ENCODE measurements around the gene LCN10.

LCN10 gene

GRCh38 chr9:136754059-136754572, 11.4 kb upstream of the LCN10 start:
- peak in 1 of 2 donors; percentile 45 for DNase-seq

GRCh38 chr9:136753371-136754058, 10.8 kb upstream of the LCN10 start:
- no peak for DNase-seq

DNA sequence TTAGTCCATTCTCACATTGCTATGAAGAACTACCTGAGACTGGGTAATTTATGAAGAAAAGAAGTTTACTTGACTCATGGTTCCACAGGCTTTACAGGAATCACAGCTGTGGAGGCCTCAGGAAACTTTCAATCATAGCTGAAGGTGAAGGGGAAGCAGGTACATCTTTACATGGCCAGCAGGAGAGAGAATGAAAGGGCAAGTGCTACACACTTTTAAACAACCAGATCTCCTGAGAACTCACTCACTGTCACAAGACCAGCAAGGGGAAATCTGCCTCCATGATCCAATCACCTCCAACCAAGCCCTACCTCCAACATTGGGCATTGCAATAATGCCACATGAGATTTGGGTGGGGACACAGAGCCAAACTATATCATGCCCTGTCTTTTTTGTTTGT, 9.1 kb upstream of the LCN10 start:
- DNase-seq: no peak

DNA sequence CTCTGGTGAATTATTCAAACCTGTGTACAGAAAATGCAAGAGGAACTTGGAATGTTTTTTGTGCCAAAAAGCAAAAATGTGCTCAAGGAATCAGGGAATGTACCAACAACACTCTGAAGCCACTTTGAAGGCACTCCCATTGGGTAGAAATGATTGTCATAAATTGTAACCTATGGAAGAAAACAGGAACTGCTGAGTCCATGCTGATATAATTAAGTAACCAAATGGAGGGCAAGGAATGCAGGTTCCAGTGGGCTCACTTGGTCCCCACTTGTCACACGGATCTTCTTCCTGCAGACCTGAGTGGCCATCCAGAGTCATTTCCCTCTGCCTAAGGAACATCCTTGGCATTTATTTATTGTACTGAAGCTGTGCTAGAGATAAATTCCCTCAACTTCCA, 8.5 kb upstream of the LCN10 start:
- no peak for DNase-seq

GRCh38 chr9:136750526-136750925, 7.8 kb upstream of the LCN10 start:
- DNase-seq: no peak

GRCh38 chr9:136748666-136749611, 6.2 kb upstream of the LCN10 start:
- DNase-seq: no peak

DNA sequence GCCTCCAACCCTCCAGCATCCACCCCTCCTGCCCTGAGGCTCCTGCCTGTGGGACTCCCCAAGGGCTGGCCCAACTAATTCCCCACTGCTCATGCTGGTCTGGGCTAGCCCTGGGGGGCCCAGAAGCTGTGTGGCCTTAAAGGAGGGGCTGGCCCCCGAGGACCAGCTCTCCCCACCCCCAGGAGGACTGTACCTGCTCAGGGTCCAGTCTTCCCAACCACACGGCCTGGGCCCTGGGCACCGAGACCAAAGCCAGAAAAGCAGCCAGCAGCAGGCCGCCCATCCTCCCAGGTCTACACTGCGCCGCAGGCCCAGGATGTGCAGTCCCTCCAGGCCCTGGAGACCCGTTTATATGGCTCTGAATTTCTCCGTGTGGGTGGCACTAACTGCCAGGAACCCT, 5.5 kb upstream of the LCN10 start, which contains the start of gene LCN6:
LCN6 (minus strand) TSS at position 325 of the 400 bp plus-strand sequence; CDS start at position 283, 42 bp downstream.
- no peak for DNase-seq

DNA sequence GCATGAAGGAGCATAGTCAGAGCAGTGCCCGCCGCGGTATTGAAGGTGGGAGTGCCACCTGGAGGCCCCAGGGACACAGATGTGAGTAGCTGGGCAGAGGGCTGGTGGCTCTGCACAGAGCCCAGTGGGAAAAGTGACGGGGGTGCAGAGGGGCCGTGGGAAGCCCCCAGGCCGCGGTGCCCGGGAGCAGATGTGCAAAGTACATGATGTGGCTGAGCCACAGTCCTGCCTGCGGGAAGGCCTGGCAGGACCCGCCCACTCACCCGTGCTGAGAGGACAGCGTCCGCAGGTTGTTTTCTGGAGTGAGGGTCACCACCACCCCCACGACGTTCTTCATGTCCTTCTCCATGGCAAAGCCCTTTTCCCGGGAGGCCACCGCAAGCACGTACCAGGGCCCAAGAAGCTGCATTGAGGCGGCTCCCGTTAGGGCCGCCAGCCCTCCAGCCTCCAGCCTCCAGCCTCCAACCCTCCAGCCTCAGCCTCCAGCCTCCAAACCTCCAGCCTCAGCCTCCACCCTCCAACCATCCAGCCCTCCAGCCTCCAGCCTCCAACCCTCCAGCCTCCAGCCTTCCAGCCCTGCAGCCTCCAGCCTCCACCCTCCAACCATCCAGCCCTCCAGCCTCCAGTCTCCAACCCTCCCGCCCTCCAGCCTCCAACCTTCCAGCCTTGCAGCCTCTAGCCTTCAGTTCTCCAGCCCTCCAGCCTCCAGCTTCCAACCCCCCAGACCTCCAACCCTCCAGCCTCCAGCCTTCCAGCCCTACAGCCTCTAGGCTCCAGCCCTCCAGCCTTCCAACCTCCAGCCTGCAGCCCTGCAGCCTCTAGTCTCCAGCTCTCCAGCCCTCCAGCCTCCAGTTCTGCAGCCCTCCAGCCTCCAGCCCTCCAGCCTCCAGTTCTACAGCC, 4.7 kb upstream of the LCN10 start:
- DNase-seq: no peak

DNA sequence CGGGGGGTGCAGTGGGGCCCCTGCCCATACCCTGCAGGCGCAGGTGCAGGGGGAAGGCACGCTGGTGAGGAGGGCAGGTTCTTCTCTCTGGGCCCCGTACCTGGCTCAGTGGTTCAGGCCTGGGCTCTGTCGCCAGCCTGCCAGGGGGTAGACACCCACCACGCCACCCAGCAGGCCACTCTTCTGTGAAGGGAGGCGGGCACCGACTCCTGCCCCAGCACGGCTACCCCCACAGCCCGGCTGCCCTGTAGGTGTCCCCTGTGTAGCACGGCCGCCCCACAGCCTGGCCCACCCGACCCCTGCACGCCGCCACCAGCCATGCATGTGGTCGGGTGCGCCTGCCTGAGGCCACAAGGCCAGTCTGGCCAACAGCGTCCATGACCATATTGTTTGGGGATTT, 3.9 kb upstream of the LCN10 start:
- no peak for DNase-seq

GRCh38 chr9:136746155-136746490, 3.4 kb upstream of the LCN10 start:
- DNase-seq: no peak

DNA sequence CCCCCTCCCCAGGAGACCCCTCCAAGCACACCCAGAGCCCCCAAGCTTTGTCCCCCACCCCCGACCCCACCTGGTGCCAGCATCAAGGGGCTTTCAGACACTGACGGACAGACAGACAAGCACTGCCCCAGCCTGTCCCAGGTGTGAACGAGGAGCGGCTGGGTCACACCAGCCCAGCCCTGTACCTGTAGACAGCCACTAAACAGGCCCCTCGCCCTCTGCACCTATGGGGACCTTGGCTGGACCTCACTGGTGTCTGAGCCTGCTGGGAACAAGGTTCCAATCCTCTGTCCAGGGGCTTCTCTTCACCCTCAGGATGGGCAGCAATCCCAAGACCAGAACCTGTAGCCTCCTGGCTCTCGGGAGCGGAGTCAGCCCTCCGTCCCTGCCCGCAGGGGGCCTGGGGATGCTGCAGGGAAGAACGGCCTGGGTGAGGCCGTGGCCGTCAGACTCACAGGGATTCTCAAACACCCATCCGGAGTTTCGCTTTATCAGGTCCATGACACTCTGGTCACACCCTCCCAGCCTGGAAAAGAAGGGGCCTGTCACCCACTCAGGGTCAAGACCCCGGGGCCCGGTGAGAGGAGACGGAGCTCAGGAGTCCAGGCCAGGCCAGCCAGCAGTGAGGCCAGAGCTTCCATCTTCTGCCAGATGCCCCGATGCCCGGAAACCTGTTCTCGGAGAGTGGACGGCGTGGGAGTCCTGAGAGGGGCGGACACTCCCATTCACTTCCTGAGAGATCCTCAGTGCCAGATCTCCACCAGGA, 2.8 kb upstream of the LCN10 start:
- no peak for DNase-seq

- no peak for DNase-seq
These were observed 2.0 kb upstream of the LCN10 start for GRCh38 chr9:136744773-136745172.

DNA sequence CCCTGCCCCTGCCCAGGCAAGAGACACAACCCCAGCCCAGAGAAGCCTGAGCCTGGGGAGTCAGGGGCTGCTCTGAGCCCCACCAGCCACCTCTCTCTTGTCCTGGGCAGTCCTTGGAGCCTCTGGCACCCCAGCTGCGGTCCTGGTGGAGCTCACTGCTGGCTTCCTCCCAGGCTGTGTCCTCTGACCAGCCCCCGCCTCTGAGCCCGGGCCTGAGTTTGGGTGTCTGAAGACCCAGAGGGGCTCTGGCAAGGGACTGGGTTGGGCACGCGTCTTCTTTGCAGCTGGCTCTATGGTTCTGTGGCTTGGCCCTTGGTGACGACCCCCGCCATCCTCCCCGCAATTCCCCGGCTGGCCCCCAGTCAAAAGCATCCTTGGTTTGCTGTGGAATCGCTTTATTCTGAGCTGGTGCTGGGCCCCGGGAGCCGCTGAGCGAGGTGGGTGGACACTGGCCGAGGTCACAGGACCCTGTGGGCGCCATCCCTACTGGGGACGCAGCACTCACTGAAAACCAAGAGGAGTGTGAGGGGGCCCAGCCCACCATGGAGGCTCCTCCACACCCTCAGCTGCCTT, 985 bp upstream of the LCN10 start:
- DNase-seq: no peak

- no peak for DNase-seq
These were observed 713 bp downstream of the LCN10 start for GRCh38 chr9:136741883-136742571.

DNA sequence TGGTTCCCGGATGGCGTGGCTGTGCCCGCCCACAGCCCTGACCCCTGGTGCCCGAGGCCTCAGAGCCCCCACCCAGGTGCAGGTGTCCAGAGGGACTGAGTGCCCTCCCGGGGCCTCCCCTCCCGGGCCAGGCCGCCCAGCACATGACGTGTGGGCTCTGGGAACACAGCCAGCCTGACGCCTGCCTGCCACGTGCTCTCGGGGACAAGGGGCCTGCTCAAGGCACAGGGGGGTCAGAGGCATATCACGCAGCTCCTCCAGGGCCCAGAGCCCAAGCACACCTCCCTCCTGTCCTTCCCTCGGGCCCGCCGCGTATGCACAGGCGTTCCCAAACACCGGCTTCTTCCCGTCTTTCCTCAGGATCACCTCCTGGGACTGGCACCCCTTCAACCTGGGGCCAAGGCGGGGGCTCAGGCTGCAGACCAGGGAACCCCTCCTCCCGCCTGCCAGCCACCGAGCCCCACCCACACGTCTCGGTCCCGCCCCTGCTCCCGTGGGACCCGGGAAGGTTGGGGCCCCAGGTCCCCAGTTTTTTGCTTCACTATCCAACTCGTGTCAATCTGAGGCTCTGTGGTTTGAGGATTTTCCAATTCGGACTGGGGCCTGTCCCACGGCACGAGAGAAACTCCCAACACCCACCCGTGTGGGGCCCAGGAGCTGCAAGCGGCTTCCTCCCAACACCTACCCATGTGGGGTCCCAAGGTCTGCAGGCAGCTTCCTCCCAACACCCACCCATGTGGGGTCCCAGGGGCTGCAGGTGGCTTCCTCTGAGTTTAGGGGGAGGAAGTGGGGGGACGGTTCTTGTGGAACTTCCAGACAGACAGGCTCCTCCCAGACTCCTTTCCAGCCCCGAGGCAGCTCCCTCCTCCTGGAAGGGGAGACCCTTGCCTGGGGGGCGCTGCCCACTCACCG, 1.5 kb downstream of the LCN10 start:
- DNase-seq: no peak

DNA sequence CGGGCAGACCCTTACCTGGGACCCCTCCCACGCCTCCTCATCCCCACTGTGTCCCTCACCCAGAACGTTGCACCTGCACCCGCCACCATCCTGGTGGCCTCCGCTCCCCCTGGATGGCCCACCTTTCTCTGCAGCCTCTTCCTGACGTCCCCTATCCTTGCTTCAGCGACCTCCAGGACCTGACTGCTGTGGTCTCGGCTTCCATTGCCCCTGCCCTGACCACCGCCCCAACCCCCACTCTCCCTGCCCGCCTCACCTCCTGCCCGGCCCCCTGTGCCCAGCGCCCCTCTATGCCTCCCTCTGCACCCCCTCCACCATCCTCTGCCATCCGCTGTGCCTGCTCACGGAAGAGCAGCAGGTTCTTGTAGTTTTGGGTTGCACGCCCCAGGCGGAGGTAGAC, 2.2 kb downstream of the LCN10 start:
- no peak for DNase-seq

DNA sequence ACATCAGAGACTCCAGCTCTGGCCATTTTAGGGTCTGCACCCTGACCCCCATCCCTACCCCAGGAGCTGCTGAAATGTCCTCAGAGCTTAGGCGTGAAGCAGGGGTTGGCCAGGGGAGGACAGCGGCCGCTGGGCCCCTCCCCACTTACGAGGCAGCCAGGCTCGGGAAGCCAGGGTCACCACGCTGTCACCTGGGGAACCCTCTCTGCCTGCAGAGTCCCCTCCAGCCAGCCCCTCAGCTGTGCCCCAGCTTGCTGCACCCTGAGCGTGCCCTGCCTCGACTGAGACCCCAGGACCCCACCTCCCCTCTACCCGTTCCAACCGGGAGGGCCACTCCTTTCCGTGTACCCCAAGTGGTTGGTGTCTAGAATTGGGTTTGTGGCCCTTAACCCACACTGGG, 2.7 kb downstream of the LCN10 start:
- DNase-seq: no peak

DNA sequence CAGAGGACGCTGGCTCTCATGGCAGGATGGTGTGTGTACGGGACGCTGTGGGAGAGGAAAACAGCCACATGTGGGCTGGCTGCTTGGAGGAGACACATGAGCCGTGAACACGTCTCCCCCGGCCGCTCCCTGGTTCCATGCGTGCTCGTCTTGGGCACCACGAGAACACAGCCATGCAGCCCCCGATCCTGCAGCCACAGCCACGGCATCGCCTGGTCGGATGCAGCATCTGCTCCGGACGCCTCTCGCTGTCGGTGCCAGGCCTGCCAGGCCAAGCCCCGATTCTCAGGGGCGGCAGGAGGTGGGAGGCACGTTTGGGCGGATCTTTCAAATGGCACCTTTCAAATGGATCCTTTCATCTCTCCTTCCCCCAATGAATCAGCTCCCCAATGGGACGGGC, 3.2 kb downstream of the LCN10 start:
- no peak for DNase-seq

DNA sequence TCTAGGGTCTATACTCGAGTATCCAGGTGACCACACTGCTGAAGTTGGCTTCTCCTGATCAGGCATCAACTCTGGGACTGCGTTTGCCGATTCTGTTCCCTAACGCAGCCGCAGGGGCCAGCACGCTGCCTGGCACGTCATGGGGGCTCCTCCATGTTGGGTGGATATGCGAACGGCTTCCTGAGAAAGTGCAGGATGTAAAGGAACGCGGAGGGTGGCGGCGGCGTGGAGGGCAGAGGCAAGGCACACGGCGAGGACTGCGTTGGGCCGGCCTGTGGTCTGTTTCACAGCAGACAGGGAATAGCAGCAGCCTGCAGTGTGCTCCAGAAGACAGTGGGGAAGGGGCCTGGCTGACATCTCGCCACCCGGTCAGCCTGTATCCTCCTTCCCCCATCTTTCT, 3.8 kb downstream of the LCN10 start:
- DNase-seq: no peak

Data from CD4-positive, alpha-beta T cell treated with Interleukin-1 beta for 1 hour (primary cell).